Activated T-cell treated with anti-CD3 and anti-CD28 coated beads, Interleukin-2, amount 50 U/mL, for 48 hours (primary cell): ENCODE data around the gene TSR3.
"Not testable (repeated sequence)": the region's sequence is repeated elsewhere in the genome, so short reads cannot be mapped to it uniquely, and the experiment has no call there.

Source experiments
- DNase-seq, 2 experiments: peaks; one replicate each; pipeline ENCODE4 v3.0.0-alpha.2; 2020

Gene TSR3

DNA sequence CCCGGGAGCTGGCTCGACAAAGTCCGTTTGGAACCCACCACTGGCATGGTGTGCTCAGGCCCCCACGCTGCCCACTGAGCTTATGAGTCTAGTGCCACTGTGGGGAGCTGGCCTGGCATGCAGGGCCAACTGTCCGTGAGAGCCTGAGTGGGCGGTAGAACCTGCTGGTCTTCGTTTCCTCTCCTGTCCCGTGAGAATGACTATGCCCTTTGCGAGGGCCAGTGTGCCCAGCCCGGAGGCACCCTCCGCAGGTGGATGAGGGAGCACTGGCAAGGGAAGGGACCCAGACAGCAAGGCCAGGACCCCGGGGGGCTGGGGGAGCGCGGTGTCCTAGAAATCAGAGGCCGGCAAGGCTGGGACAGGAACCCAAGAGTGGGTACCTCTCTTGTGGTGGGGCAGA lies 15.1 kb downstream of the TSR3 start:
- no peak for DNase-seq

DNA sequence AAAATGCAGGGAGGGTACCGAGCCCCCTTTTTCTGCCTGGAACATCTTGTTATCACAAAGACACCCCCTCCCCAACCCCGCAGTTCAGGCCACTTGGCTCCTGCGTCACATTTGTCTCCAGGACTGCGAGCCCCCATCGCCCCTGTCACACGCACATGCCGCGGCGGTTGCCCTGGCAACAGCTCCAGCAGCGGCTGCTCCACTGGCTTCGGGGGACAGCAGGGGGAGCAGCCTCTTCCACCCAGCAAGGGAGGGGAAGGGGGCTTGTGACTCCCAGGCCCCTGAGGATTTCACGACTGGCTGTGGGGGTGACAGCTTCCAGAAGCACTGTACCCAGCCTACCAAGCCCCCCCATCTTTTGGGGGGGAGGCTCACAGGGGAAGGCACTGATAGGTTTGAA lies 15.7 kb downstream of the TSR3 start:
- DNase-seq, result no peak

DNA sequence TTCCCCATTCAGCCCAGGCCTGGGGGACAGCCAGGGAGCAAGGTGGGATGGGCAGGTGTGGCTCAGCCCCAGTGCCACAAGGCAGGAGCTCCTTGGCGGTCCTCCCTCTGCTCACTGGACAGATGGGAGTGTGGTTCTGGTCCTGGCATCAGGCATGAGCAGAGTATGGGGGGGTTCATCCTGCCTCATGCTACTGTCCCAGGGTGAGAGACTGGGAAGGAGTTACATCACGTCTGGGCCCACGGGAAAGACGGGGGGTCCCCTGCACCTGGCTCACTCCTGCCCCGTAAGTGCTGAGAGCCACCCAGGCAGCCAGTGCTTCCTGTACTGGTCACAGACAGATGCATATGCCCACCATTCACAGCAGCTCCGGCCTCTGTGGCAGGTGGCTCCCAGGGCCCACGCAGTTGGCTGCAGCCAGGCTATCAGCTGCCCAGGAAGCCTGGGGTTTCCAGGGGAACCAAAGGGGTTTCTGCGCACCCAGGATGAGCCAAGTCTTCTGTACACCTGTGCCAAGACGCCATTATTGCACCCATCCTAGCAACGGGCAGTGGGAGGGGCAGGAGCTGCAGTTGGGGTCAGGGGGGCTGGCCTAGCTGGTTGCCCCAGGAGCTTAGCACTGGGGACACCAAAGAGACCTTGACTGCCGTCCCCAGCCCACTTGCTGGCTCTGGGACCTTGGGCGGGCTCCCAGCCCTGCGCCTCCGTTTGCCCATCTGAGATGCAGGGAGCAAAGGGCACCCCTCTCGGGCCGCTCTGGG lies 16.3 kb downstream of the TSR3 start:
- DNase-seq, result no peak

DNA sequence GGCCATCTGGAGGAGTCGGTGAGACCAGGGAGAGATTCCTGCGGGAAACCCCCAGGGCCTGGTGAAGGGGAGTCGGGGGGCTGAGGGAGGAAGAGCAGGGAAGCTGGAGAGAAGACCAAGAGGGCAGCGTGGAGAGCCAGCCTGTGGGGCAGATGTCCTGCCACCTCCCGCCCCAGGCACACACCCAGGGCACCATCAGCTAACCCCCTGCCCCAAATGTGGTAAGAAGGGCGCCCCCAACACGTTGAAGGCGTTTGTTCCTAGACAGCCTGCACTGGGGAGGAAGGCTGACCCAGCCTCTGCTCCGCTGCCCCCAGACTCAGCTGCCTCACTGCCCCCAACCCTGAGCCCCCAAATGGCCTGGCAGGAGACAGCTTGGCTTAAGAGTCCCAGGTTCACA lies 16.9 kb downstream of the TSR3 start:
- no peak for DNase-seq

GRCh38 chr16:1333854-1334700 lies 17.6 kb downstream of the TSR3 start:
- no peak for DNase-seq

DNA sequence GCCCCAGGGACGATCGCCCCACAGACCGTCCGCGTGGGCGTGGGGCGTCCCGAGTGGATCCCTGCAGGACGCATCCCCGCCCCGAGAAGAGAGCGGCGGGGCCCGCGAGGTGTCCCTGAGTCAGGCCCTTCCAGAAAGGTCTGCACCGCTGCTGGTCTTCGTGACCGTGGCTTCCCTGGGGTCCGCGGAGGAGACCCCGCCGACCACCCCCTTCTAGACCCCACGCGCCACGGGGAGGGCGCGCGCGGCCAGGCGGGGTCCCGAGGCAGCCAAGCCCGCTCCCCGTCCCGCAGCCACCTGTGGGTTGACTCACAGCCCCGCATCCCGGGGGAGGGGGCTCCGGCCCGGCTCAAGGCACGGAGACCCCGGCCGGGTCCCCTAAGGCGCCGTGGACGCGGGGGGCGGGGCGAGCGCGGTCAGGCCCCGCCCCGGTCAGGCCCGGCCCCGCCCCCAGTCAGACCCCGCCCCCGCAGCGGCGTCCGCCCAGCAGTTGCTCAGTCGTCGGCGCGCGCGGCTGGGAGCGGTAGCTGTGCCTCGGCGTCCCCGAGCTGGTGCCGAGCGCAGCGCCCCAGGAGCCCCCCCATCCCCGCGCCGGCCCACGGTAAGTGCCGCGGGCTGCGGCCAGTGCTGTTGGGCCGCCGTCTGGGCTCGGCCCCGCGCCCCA lies 18.4 kb downstream of the TSR3 start, which contains the start of gene BAIAP3:
Gene BAIAP3 (plus strand): TSS at position 497 of the 664 bp plus-strand sequence. CDS start 4,905 bp downstream, outside the sequence.
- DNase-seq, result peak in 1 of 2 experiments; percentile 64

GRCh38 chr16:1332618-1333148 lies 19.0 kb downstream of the TSR3 start:
- DNase-seq, result no peak

DNA sequence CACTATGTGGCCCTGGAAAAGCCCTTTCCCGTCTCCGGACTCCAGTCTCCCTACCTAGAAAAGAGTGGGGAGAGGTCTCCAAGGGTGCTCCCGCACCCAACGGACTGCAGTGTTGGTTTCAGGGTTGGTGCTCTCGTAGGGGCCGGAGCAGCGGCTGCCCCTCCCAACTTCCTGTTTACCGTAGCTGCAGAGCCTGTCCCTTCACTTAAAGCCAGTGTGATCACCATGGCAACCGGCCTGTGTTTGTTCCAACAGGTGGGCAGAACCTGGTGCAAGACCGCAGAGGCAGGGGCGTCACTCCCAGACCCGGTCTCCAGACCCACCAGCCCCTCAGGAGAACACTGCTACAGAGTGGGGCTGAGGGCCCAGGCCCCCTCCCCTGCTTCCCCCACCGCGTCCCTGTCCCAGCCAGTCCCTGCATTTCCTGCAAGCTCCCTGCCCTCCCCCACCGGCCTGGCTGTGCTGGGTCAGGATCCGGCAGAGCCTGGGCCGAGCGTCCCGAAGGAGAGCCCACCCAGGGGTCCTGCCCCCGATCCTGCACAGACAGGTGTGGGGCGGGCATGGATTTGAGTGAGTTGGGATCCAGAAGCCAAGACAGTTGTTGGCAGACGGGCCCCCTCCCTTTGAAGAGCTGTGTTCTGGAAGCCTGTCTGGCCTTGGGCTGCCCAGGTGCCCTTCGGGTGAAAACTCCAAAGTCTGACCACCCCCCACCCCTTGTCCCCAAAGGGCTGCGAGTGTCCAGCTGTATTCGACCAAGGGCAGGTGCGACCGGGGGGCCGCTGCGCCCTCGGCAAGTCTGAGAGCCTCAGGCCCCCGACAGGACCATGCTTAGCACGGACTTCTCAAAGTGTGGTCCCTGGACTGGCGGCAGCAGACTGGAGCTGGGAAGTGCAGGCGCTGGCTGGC lies 19.7 kb downstream of the TSR3 start:
- DNase-seq, result no peak

GRCh38 chr16:1330931-1331711 lies 20.6 kb downstream of the TSR3 start:
- no peak for DNase-seq

GRCh38 chr16:1330260-1330914 lies 21.3 kb downstream of the TSR3 start:
- peak in 1 of 2 experiments; percentile 65 for DNase-seq

DNA sequence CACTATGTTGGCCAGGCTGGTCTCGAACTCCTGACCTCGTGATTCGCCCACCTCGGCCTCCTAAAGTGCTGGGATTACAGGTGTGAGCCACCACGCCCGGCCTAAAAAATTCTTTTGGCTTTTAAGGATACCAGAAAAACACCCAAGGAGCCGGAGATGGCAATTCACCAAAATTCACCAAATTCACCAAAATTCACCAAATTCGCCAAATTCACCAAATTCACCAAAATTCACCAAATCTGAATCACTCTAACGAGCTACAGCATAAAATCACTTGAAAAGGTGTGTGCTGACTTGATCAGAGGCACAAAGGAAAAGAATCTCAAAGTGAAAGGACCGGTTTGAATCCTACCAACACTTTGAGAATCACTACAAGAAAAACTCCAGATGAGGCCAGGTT lies 22.7 kb downstream of the TSR3 start:
- not testable (repeated sequence) for DNase-seq

DNA sequence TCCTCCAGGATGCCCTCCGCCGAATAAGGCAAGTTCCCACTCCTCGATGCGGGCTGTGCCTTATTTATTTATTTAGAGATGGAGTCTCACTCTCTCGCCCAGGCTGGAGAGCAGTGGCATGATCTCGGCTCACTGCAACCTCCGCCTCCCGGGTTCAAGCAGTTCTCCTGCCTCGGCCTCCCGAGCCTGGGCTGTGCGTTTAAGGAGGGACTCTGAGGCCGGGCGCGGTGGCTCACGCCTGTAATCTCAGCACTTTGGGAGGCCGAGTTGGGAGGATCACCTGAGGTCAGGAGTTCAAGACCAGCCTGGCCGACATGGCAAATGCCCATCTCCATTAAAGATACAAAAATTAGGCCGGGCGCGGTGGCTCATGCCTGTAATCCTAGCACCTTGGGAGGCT lies 23.5 kb downstream of the TSR3 start:
- DNase-seq, result not testable (repeated sequence)

DNA sequence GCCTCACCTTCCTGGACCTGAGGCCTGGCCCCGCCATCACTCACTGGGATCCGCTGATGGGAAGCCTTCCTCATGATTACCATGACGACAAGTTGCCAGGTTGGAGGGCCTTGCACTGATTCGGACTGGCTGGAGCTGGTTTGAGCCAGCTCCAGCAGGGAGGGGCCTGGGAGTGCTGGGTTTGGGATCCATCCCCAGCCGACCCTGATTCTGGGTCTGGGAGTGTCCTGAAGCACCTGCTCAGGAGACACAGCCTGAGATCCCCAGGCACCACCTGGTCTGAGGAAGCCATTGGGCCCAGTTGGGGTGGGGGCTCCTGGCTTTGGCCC lies 24.1 kb downstream of the TSR3 start:
- DNase-seq, result no peak

DNA sequence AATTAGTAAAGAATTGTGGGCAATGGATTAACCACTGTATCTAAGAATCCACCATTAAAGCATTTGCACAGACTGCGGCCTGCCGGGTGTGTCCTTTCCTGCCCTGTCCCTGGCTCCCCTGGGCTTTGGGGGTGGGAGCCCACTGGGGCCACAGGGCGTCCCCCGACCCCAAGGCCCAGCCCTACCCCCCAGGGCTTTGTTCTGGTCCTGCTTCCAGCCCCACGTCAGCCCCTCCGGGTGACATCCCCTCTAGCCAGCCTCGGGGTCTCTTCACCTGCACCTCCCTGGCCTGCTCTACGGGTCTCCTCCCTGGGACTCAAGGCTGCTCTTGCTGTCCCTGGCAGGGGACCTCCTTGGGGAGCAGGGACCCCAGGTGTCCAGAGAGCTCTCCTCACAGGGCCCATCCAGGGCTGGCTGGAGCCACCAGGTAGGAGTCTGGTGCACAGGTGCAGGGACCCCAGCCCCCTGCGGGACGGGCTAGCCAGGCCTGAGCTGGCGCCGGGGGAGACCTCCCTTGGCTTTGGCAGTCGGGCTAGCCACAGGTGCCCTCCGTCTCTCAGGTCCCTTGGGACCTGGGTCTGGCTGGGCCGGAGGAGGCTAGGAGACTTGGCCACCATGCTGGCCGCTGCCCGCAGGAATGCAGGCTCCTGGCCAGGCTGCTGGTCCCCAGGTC lies 24.6 kb downstream of the TSR3 start:
- no peak for DNase-seq

DNA sequence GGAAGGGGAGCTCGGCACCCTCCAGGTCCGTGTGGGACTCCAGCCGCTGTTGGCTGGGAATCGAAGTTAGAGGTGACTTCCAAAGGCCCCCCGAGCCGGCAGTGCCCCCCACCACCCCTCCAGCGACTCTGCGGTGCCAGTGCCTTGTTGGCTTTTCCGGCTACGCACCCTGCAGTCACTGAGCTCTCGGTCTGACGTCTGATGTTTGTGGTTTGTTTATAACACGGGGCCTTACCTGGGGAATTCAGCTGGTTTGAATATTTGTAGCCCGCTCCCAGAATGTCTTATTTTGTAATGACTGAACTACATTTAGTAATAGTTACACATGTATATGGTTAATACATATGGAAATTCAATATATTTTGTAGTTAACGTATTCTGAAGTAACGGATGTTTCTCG lies 25.3 kb downstream of the TSR3 start:
- DNase-seq, result no peak

DNA sequence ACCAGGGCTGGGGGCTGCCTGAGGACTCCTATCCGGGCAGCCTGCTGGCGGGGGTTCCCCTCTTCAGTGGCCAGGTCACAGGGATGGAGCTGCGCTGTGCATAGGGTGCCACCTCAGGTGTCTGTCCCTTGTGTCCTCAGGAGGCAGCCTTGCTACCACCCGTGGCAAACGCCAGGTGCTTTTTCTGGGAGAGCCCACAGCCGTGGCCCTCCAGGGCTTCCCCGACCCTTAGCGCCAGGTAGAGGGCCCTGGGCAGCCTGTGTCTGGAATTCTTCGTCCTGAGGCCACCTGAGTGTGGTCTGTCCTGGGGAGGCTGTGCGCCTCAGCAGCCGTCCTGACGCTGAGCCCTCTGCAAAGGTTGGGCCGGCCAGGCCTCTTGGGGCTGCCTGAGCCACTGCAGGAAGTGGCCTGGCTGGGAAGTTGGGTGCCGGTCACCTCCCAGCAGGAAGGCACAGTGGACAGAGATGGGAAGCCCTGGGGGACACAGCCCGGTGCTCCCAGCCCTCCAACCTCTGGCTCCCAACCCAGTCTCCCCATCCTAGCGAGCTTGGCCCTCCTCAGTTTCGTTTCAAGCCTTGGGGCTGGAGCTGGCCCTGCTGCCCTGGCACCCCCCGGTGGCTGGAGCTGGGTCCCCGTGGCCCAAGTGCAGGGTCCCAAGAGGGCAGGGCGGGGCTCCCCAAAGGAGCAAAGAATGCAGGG lies 25.9 kb downstream of the TSR3 start:
- no peak for DNase-seq

- DNase-seq, result no peak
Observed at GRCh38 chr16:1325261-1325660, 26.4 kb downstream of the TSR3 start.

DNA sequence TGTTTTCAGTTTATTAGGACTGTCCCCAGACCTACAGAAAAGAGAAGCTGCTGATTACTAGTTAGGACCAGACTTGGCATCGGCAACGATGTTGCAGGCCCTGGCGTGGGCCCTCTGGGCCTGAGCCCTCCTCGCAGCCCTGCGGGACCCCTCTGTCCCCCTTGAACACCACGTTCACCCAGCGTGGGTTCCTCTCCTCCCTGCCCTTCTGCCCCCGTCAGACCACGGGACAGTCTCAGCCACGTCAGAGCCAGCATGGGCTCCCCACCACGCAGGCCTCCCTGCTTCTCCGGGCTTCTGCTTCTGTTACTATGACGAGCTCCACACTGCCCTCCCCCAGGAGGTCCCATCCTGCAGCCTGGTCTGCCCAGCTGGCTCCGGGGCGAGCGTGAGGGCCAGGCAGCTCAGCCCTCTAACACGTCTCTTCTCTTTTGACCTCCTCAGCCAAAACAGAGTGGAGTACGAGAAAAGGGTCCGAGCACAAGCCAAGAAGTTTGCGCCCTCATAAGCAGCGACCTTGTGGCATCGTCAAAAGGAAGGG lies 27.3 kb downstream of the TSR3 start:
- no peak for DNase-seq
